ENCODE measurements around the gene FAAP100.
A peak's percentile ranks its signal among the peaks of the same experiment; 100 is the strongest.

The FAAP100 gene

DNA sequence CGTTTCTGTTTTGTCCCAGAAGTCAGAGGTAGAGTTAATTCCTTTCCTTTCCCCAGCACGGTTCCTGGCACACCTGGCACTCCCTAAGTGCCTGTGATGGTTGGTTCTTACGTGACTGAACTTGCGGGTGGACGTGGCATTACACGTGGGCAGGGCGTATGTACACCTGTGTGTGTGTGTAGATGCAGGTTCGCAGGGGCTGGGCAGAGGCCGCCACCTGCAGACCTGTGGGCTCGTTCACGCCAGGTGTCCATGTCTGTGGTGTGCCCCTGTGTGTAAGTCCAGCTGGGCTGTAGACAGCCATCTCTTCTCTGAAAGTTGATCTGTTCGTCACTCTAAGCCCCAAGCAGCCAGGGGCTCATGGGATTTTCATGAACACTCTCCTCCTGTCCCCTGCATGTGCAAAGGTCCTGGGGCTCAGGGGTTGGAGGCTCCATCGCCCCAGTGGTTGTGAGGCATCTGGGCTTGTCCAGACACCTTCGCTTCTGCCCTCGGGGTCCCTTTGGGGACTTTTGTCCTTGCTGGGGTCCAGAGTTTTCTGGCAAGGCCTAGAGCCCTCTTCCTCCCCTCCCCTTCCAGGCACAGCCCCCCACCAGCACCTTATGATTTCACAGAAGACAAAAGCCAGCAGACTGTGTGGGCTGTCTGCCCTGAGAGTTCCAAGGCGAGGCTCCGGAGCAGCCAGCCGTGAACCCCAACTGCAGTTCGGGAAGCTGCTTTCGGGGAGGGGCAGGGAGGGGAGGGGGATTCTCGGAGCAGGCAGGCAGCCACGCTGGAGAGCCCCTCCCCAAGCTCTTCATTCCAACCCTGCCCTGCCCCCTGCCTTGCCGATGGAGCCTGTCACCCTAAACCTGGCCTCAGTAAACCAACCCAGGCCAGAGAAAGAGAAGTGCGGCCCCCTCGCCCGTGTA is 29.4 kb downstream of the FAAP100 start:
- DNase-seq: no peak

- no peak for DNase-seq
Measured at GRCh38 chr17:81520021-81520901, 31.9 kb downstream of the FAAP100 start.

DNA sequence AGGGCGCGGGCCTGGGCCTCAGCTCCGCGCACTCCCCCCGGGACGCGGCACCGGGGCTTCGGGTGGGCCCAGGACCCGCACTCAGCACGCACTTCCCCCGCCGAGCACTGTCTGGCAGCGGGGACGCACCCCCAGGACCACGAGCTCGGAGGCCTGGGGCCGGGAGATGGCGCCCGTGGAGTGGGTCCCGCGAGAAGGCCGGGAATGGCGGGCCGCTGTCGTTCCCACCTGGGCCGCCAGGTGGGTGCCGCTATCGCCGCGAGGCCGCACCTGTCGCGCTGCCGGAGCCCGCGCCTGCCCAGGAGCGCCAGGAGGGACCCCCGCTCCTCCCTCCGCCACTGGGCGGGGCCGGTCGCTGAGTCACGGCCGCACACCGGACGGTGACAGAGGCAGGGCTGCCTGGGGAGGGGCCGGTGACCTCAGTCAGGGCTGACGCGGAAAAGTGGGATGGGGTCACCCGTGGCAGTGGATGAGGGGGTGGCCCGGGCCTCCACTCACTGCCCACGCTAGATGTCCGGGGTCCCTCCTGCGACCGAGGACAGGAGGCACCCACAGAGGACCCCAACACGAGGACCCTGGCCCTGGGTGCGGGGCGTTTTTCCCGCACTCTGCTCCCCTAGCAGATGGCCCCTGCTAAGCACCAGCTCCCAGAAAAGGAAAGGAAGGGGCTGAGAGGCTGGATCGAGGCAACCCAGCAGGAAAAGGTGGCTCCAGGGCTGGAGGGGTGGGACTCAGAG is 32.7 kb downstream of the FAAP100 start:
- peak; percentile 76 for DNase-seq

DNA sequence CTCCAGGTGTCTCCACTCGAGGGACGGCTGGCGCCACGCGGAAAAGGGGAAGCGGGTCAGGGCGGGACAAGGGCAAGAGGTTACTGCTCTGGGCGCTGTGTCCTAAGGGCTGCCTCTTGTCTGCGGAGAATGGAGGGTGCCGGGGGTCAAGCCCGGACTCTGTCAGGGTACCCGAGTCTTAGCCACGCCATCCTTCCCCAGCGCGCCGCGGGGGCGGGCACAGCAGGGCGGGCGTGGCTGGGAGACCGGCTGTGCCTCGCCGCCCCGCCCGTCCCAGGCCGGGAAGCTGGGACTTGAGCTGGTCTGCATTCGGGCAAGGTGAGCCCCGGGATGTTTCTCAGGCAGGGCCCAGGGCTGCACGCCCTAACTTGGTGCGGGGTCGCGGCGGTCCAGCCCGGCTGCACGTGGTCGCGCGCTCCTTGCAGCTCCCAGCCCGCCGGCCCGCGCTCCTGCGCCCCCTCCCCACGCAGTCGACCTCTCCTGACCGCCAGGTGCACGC is 33.3 kb downstream of the FAAP100 start:
- DNase-seq: no peak

DNA sequence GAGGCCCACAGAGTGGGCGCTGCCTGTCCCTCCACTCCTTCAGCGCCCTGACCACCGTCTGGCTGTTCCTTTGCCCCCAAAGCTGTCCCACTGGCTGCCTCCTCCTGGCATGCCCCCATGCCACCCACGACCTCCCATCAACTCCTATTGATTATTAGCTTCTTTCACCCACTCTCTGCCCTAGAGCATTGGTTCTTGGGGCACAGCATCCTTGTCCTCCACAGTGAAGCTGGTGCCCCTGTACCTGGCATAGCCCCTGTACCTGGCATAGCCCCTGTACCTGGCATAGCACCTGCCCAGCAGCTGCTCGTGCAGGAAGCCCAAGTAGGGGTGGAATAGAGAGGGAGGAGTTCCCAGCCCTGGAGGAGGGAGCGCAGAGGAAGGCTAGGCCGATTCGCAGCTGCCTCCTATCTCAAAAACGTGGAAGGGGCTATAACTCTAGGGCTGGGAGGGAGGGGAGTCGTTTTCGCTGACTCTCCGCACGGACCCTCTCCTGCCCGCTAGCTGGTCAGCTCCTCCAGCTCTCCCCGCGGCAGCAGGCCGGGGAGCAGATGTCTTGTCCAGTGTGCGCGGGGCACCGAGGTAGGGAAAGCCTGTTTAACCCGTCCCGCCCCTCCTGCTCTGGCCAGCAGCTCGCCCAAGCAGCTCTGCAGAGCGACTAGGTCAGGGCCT is 33.9 kb downstream of the FAAP100 start:
- DNase-seq: no peak

GRCh38 chr17:81517339-81518112 is 34.6 kb downstream of the FAAP100 start:
- DNase-seq: no peak

DNA sequence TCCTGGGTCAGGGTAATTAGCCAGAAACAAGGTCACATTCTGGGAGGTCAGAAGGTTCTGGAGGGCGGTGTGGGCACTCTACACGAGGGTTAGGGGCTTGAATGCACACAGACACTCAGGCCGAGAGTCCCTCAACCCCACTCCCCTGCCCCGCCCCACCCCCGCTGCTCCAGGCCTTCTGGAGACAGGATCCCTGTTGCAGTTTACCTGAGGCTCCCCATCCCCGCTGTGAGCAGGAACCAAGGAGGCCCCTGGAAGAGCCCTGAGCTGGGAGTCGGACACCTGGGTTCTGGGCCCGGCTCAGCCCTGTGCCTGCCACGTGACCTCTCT is 35.2 kb downstream of the FAAP100 start:
- DNase-seq: no peak

DNA sequence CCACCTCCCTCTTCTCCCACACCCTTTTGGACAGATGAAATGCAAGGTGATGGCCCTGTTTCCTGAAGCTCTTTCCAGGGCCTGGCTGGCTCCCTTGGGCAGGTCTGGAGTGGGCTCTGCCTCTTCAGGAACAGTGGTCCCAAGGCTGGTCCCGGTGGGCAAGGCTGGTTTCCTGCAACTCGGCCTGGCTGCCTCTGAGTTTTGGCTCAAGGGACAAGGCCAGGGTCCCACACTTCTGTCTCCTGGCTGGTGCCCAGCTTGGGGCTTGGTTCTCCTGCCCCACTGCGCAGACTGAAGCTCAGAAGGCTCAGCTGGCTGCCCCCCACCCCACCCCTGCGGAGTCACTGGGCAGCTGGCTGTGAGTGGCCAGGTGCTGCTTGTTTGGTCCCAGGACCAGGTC is 35.7 kb downstream of the FAAP100 start:
- DNase-seq: no peak

DNA sequence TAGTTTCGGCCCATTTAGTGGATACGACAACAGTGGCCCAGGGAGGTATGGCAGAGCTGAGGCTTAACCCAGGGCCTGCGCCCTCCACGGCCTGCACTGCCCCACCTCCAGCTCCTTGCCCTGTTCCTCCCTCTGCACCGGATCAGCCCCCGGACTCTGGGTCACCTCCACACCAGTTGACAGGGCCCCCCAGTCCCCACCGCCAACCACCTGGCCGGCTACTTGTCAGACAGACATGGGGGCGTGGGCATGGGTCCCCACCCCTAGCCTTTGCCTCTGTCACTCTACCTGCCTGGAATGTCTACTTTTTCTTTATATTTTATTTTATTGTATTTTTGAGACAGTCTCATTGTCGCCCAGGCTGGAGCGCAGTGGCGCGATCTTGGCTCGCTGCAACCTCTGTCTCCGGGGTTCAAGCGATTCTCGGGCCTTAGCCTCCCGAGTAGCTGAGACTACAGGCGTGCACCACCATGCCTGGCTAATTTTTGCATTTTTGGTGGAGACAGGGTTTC is 36.6 kb downstream of the FAAP100 start:
- no peak for DNase-seq

DNA sequence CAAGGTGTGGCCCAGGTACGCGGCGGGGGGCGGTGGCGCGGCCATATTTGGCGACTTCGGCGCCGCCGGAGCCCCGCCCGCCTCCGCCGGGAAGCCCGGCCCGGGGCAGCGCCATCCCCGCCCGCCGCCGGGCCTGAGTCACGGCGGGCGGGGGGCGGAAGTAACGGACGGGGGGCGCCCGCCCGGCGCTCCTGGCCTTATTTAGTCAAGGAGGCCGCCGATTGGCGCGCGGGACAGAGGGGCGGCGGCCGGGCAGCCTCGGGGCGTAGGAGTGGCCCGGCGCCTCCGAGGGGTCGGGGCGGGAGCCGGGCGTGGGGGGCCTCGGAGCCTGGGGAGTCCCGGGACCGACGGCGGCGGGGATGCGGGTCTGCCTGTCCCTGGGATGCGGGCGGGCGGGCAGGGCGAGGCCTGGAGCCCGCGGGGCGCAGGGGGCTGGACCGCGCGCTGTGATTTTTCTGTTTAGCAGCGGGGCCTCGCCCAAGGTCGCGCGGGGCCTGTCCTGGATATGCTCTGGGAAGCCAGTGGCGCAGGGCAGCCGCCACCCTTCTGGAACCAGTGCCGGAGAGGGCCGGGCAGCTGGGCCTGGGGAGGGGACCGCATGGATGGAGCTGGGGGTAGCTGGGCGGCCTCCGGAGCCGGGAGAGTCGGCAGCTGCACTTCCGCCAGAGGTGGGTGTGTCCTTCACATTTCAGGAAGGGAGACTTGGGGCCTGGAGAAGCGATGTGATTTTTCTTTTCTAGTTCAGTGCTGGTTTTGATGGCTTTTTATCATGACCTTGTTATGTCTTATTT is 37.2 kb downstream of the FAAP100 start:
- DNase-seq: peak; percentile 70

DNA sequence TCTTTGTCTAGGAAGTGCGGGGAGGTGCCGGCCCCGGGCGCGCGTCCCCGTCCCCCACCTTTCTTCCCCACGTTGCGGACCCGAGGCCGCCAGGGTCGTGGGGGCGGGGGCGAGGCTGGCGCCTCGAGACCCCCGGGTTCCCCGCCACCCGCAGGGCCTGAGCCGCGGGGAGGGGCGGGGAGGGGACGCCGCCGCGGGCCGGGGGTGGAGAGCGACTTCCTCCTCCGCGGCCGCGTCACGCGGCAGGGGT is 37.7 kb downstream of the FAAP100 start:
- DNase-seq: no peak

GRCh38 chr17:81513753-81514488 is 38.2 kb downstream of the FAAP100 start:
- DNase-seq: peak; percentile 22

GRCh38 chr17:81513372-81513752 is 38.8 kb downstream of the FAAP100 start:
- DNase-seq: peak; percentile 51

GRCh38 chr17:81512562-81513371 is 39.4 kb downstream of the FAAP100 start, which contains the start of gene ACTG1:
Gene ACTG1, minus strand, starts transcription at chr17:81512799. Its CDS starts 445 bp downstream, at chr17:81512354.
- peak; percentile 94 for DNase-seq

DNA sequence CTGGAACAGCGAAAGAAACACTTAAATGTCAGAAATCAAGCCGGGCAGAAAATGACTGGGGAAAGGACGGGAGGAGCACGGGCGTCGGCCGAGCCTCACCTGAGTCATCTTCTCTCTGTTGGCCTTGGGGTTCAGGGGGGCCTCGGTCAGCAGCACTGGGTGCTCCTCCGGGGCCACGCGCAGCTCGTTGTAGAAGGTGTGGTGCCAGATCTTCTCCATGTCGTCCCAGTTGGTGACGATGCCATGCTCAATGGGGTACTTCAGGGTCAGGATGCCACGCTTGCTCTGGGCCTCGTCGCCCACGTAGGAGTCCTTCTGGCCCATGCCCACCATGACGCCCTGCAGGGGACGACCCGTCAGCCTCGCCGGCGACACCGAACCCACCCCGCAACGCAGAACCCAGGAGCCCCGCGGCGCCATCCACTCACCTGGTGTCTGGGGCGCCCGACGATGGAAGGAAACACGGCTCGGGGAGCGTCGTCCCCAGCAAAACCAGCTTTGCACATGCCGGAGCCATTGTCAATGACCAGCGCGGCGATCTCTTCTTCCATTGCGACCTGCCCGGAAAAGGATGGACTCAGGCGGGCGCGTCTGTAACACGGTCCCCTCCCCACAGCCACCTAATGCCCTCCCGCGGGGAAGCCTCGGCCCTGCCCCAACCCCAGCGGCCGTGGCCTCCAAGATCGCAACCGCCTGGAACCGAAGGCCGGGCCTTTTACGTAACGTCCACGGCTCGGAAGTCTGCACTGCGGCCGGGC is 40.2 kb downstream of the FAAP100 start:
- DNase-seq: no peak

- no peak for DNase-seq
Measured at GRCh38 chr17:81511554-81511803, 40.7 kb downstream of the FAAP100 start.

GRCh38 chr17:81510785-81511553 is 41.2 kb downstream of the FAAP100 start:
- DNase-seq: peak; percentile 32
